Caco-2 (cell line): ENCODE measurements around the gene PLA2G4D. TPM values are rescaled to one million over a fixed set of nuclear protein-coding genes. Genes with fewer than 3 reads are reported as not detected.

Experiments used
- BruUV-seq: library from RNA; stranded (reverse); fragments of 400-500 nt; replicated peaks from 2 replicates; lab custom pipeline; 2021; lab: Mats Ljungman, UMichigan
- CTCF ChIA-PET: fragments of 300-600 bp; sonication (Branson Sonifier 250); formaldehyde crosslinking; loops from one replicate; lab custom pipeline; 2022; ENCODE audit warnings: antibody characterized with exemption; lab: Charles Lee
- POLR2A ChIA-PET: fragments of 300-600 bp; sonication (Branson Sonifier 250); formaldehyde crosslinking; loops from one replicate; lab custom pipeline; 2022; ENCODE audit warnings: antibody characterized with exemption; lab: Charles Lee
- DNase-seq, 2 experiments: peaks; one replicate each; pipeline versions ENCODE4 v3.0.0 to v3.0.0-alpha.2; 2020 to 2022
- H3K27me3 ChIP-seq: replicated peaks from 2 replicates; pipeline ENCODE4 v1.6.0; 2011; ENCODE audit warnings: low read length; ENCODE audit not compliant: control insufficient read depth, insufficient read depth
- H3K36me3 ChIP-seq: 2 replicates; pipeline ENCODE4 v1.5.1; 2011; ENCODE audit warnings: low read length; ENCODE audit not compliant: control insufficient read depth, insufficient read depth
- H3K4me1 ChIP-seq: fragments of 250-450 bp; sonication (Bioruptor Pico); 2 replicates; pipeline ENCODE4 v1.5.1; 2020; ENCODE audit warnings: mild to moderate bottlenecking
- H3K4me3 ChIP-seq: 2 replicates; pipeline ENCODE4 v1.5.1; 2011; ENCODE audit warnings: low read depth, mild to moderate bottlenecking, control low read depth, low read length
- H3K9me3 ChIP-seq: fragments of 250-450 bp; sonication (Bioruptor Pico); 2 replicates; pipeline ENCODE4 v1.5.1; 2020; ENCODE audit warnings: mild to moderate bottlenecking, moderate library complexity
- H3K27ac Mint-ChIP-seq: one replicate; pipeline ENCODE4 v1.8.0; 2022; ENCODE audit warnings: mixed read lengths; ENCODE audit not compliant: unreplicated experiment
- H3K27me3 Mint-ChIP-seq: one replicate; pipeline ENCODE4 v1.8.0; 2022; ENCODE audit warnings: mixed read lengths; ENCODE audit not compliant: insufficient read depth, unreplicated experiment
- H3K36me3 Mint-ChIP-seq: one replicate; pipeline ENCODE4 v1.8.0; 2022; ENCODE audit warnings: mild to moderate bottlenecking, mixed read lengths; ENCODE audit not compliant: insufficient read depth, unreplicated experiment
- H3K4me1 Mint-ChIP-seq: one replicate; pipeline ENCODE4 v1.8.0; 2022; ENCODE audit warnings: low read depth, mixed read lengths; ENCODE audit not compliant: unreplicated experiment
- H3K4me3 Mint-ChIP-seq: one replicate; pipeline ENCODE4 v1.8.0; 2022; ENCODE audit warnings: mild to moderate bottlenecking, moderate library complexity, mixed read lengths; ENCODE audit not compliant: unreplicated experiment
- H3K9me3 Mint-ChIP-seq: one replicate; pipeline ENCODE4 v1.8.0; 2022; ENCODE audit warnings: mixed read lengths; ENCODE audit not compliant: unreplicated experiment
- intact Hi-C: fragments of 100-400 bp; cut with micrococcal nuclease; formaldehyde crosslinking; loops from one replicate; pipeline ENCODE4 v1.10.0; 2022; ENCODE audit not compliant: unreplicated experiment
- total RNA-seq: library from RNA; stranded (reverse); gene quantifications from 2 replicates; pipeline ENCODE4 v1.2.3, GENCODE V29; 2022
- TF ChIP-seq, protein P1 (sequence below), 2 experiments: fragments of 200-600 bp in 1 of 2; IDR thresholded peaks; 1 replicate in 1 of 2; 2 replicates in 1 of 2; pipeline versions ENCODE4 v1.5.1 to v1.8.0; 2011 to 2022; ENCODE audit warnings: antibody characterized with exemption in 1 of 2, control low read depth in 1 of 2, inconsistent platforms in 1 of 2, low read depth in 1 of 2, low read length in 1 of 2, mild to moderate bottlenecking in 1 of 2, moderate library complexity in 1 of 2; ENCODE audit not compliant: insufficient read depth in 1 of 2, severe bottlenecking in 1 of 2, unreplicated experiment in 1 of 2

PLA2G4D gene
- total RNA-seq, 1 experiment from 2014 or later, result not detected

DNA sequence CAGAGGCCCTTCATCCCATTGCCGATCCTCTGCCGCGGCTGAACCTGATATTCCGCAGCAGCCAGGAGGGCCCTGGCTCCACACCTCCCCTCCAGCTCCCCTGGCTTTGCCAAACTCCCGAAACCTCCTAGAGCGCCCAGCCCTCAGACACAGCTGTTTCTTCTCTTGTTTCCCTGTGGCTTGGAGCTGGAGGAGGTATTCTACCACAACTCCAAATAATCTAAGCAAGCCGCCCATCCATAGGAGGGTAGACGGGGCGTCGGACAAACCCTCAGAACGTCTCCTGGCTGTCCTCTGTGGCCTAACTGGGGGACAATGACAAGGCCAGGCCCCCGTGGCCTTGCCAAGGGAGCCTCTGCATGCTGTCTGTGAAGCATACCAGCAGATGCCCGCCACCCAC is 10.4 kb downstream of the PLA2G4D start:
- H3K4me1 Mint-ChIP-seq, result peaks cover 8% of the 10 kb centered on the region
- Histone ChIP-seq H3K4me3 (no peak overlapping the region), H3K27me3 (no peaks in the 10 kb centered on the region), H3K4me1 (no peaks in the 10 kb centered on the region), H3K36me3 (no peaks in the 10 kb centered on the region), H3K9me3 (no peaks in the 10 kb centered on the region)
- H3K27me3 Mint-ChIP-seq, result no peaks in the 10 kb centered on the region
- H3K27ac Mint-ChIP-seq, result no peak overlapping the region
- CTCF ChIA-PET, result interaction anchor here (0.6 to 2.6 kb wide), 21 partner anchors 10 to 386 kb away, joined by 3 to 24 read pairs (median 5); partner anchors contain the start of genes EHD4 and PLA2G4F
- POLR2A ChIA-PET, result no interaction called here
- no peak for DNase-seq
- H3K9me3 Mint-ChIP-seq, result no peaks in the 10 kb centered on the region
- intact Hi-C loops, result loop anchor here (1.0 to 5.0 kb wide), 4 partner anchors 18 to 312 kb away; partner anchors contain the start of gene MAPKBP1
- TF ChIP-seq, protein P1, sequence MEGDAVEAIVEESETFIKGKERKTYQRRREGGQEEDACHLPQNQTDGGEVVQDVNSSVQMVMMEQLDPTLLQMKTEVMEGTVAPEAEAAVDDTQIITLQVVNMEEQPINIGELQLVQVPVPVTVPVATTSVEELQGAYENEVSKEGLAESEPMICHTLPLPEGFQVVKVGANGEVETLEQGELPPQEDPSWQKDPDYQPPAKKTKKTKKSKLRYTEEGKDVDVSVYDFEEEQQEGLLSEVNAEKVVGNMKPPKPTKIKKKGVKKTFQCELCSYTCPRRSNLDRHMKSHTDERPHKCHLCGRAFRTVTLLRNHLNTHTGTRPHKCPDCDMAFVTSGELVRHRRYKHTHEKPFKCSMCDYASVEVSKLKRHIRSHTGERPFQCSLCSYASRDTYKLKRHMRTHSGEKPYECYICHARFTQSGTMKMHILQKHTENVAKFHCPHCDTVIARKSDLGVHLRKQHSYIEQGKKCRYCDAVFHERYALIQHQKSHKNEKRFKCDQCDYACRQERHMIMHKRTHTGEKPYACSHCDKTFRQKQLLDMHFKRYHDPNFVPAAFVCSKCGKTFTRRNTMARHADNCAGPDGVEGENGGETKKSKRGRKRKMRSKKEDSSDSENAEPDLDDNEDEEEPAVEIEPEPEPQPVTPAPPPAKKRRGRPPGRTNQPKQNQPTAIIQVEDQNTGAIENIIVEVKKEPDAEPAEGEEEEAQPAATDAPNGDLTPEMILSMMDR (IDR thresholded peaks at IDR 0.05; ENCODE audit: insufficient read depth in 1 of 2, low read depth in 1 of 2, low read length in 1 of 2, severe bottlenecking in 1 of 2, unreplicated experiment in 1 of 2), result no peak
- no peaks in the 10 kb centered on the region for H3K36me3 Mint-ChIP-seq
- H3K4me3 Mint-ChIP-seq, result no peak overlapping the region
- no TSS peak for BruUV-seq

DNA sequence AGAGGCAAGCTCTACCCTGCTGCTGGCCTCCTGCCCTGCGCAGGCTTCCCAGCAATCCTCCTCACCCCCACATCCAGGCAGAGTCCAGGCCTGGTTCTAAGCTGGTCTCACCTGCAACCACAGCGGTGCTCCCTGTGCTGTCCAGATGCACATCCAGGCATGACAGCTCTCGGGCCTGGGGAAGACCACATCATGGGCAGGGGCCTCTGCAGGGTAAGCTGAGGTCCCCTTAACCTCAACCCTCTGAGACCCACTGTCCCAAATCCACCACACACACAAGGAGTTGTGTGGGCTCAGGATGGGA is 10.8 kb downstream of the PLA2G4D start:
- Histone ChIP-seq H3K36me3 (no peaks in the 10 kb centered on the region), H3K4me1 (no peaks in the 10 kb centered on the region), H3K27me3 (no peaks in the 10 kb centered on the region), H3K9me3 (no peaks in the 10 kb centered on the region), H3K4me3 (no peak overlapping the region)
- ChIA-PET POLR2A (no interaction called here), CTCF (interaction anchor here (1.2 to 2.6 kb wide), 6 partner anchors 10 to 302 kb away, joined by 4 to 24 read pairs (median 6); no protein-coding TSS in a partner anchor)
- intact Hi-C loops, result loop anchor here (5.0 kb wide), 1 partner anchor 311 kb away; the partner anchor contains the start of gene MAPKBP1
- TF ChIP-seq, protein P1 (IDR thresholded peaks at IDR 0.05; ENCODE audit: insufficient read depth in 1 of 2, low read depth in 1 of 2, low read length in 1 of 2, severe bottlenecking in 1 of 2, unreplicated experiment in 1 of 2), result no peak
- peaks cover 8% of the 10 kb centered on the region for H3K4me1 Mint-ChIP-seq
- BruUV-seq, result no TSS peak
- no peaks in the 10 kb centered on the region for H3K27me3 Mint-ChIP-seq
- no peaks in the 10 kb centered on the region for H3K36me3 Mint-ChIP-seq
- H3K27ac Mint-ChIP-seq, result no peak overlapping the region
- no peak overlapping the region for H3K4me3 Mint-ChIP-seq
- no peak for DNase-seq
- no peaks in the 10 kb centered on the region for H3K9me3 Mint-ChIP-seq

DNA sequence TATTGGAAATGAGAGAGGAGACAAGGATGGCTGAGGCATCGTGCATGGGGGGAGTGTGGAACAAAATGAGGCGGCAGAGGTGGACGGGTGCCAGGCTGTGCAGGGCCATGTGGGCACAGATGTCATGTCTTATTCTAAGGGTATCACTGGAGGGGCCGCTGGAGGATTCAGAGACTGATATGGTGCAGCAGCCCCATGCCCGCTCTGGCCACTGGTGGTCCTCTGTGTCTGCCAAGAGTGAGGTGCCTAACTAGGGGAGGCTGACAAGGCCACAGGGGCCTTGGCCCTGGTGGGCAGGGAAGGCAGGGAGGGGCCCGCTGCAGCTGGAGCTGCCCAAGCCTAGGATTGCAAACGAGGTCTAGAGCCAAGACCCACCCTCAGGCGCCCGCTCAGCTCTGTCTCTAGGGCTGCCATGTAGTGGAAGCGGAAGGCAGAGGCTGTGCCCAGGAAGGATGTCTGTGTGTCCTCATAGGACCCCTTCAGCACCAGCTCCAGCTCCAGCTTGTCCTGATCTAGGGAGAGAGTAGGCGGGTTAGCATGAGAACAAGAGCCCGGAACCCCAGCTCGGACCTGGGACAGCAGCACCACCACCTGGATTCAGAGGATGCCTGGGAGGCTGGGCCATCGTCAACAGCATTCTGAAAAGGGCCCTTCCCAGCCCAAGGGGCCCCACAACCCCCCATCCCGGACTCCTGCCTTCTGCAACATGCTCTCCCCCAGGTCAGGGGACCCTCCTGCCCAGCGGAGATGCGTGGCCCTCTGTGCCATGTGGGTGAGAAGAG is 11.3 kb downstream of the PLA2G4D start:
- no peak for DNase-seq
- intact Hi-C loops, result loop anchor here (5.0 kb wide), 1 partner anchor 311 kb away; the partner anchor contains the start of gene MAPKBP1
- TF ChIP-seq, protein P1 (IDR thresholded peaks at IDR 0.05; ENCODE audit: insufficient read depth in 1 of 2, low read depth in 1 of 2, low read length in 1 of 2, severe bottlenecking in 1 of 2, unreplicated experiment in 1 of 2), result no peak
- Histone ChIP-seq H3K4me3 (no peak overlapping the region), H3K27me3 (no peaks in the 10 kb centered on the region), H3K9me3 (no peaks in the 10 kb centered on the region), H3K4me1 (no peaks in the 10 kb centered on the region; the same call in 1 of the 2 replicates), H3K36me3 (no peaks in the 10 kb centered on the region)
- no peak overlapping the region for H3K4me3 Mint-ChIP-seq
- no peaks in the 10 kb centered on the region for H3K36me3 Mint-ChIP-seq
- POLR2A ChIA-PET, result no interaction called here
- no peaks in the 10 kb centered on the region for H3K27me3 Mint-ChIP-seq
- H3K9me3 Mint-ChIP-seq, result no peaks in the 10 kb centered on the region
- peaks cover 8% of the 10 kb centered on the region for H3K4me1 Mint-ChIP-seq
- CTCF ChIA-PET, result interaction anchor here (1.6 to 2.6 kb wide), 4 partner anchors 10 to 302 kb away, joined by 5 to 24 read pairs (median 6); no protein-coding TSS in a partner anchor
- BruUV-seq, result no TSS peak
- no peak overlapping the region for H3K27ac Mint-ChIP-seq
